NCI-H524 treated with DMSO at 0.1 percent for 48 hours (cell line): Measurements from ENCODE around the gene TTLL7.
"Not testable (repeated sequence)": the region's sequence is repeated elsewhere in the genome, so short reads cannot be mapped to it uniquely, and the experiment has no call there.

Experiments
- DNase-seq: peaks from one replicate; lab custom pipeline; 2025; lab: John Stamatoyannopoulos, UW

TTLL7 gene

GRCh38 chr1:83932281-83932680 lies 66.7 kb downstream of the TTLL7 start:
- DNase-seq, result no peak

DNA sequence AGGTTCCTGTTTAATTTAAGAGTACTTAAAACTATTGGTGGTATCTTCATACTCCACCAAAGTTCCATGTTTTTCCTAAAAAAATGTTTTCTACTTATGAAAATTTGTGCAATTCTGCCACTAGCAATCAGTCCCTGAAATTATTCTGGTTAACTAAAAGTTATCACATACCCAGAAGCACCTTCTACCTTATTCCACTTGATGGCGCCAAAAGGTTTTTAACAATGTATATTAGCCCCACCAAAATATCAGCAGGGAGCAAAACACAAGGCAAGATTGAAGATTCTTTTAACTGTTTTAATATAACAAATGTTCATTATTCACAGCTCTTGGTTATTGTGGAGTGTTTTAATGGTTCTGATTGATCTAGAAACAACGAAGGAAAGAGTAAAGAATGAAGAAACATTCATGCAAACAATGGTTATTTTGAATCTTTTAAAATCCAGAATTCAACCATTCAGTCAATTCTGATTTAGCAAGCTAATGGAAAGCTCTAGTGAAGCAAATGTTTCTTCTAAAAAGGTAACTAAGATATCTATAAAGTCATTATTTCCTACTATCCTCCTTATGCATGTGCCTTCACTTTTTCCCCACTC lies 67.2 kb downstream of the TTLL7 start:
- no peak for DNase-seq

GRCh38 chr1:83929184-83929583 lies 69.7 kb downstream of the TTLL7 start:
- DNase-seq, result no peak

DNA sequence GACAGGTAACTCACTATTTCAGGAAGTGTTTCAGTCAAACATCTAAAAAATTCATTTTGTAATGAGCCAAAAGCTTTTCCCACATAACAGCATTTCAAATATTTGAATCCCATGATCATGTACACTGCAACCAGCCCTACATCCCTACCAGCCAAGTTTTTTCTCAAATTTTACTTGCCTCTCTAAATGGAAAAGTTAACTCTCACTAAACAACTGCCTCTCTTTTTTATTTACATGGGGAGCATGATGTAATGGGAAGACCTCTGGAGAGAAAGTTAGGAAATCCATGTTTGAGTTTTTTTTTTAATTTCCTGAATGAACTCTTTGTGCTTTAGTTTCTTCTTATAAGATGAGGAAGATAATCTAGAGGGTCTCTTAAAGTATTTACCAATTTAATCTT lies 70.5 kb downstream of the TTLL7 start:
- DNase-seq, result no peak

- no peak for DNase-seq
These were observed 71.2 kb downstream of the TTLL7 start for GRCh38 chr1:83927701-83928100.

- no peak for DNase-seq
These were observed 71.9 kb downstream of the TTLL7 start for GRCh38 chr1:83927061-83927460.

GRCh38 chr1:83923553-83923952 lies 75.4 kb downstream of the TTLL7 start:
- no peak for DNase-seq

GRCh38 chr1:83922431-83922830 lies 76.5 kb downstream of the TTLL7 start:
- DNase-seq, result no peak

- no peak for DNase-seq
These were observed 78.6 kb downstream of the TTLL7 start for GRCh38 chr1:83920320-83920719.

- DNase-seq, result no peak
These were observed 79.1 kb downstream of the TTLL7 start for GRCh38 chr1:83919872-83920271.

DNA sequence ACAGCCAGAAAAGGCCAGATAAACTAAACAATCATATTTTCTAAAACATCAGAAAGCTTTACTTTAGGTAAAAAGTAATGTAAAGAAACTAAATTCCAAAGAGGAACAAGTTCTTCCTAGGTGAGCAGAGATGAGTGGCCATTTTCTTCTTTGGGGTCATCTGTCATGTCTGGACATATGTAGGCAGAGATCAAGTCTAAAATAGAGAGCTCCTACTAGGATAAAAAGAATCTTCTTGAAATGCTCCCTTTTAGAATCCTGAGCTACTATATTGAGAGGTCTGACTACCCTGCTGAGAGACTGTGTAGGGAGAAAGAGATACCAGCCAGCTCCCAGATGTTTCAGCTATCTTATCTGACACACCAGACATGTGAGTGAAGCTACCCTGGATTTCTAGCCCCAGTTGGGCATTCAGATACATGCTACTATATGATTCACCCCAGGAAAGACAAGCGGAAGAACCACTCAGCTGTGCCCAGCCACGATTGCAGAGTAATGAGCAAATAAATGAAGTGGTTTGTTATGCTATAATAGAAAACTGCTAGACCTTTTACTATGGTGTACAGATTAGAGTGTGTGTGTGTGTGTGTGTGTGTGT lies 80.1 kb downstream of the TTLL7 start:
- no peak for DNase-seq

DNA sequence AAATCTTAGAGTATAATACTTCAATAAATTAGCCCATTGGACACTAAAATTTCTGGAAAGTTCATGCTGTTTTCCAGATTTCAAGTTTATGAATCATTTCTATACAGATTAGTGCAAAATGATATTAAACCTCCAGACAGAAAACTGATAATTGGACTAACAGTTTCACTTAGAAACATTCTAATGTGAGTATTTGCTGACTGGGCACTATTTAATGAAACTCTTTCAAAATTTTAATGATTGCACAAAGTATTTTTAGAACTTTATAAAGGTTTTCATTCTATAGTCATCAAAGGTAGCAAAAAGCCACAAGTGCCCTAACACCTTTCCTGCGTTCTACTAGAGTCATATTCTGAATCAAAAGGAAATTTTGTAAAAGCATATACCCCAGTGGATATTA lies 81.0 kb downstream of the TTLL7 start:
- DNase-seq, result no peak

GRCh38 chr1:83916094-83916493 lies 82.8 kb downstream of the TTLL7 start:
- not testable (repeated sequence) for DNase-seq

- no peak for DNase-seq
These were observed 86.1 kb downstream of the TTLL7 start for GRCh38 chr1:83912876-83913275.

DNA sequence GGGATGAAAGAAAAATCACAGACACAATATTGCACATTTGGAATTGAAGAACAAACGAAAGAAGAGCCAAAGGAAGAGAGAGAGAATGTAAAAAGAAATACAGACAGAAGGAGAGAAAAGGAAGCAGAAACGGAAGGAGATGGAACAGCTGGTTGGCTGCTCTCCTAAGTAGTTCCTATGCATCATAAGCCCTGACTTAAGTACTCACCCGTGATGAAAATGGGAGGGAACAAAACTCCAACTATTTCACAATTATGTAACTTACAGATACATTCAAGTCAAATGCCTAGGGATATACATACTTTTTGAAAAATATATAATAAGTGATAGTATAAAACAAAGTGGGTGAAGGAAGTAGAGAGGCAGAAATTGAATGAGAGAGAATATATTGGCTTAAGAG lies 88.5 kb downstream of the TTLL7 start:
- DNase-seq, result peak; percentile 45

DNA sequence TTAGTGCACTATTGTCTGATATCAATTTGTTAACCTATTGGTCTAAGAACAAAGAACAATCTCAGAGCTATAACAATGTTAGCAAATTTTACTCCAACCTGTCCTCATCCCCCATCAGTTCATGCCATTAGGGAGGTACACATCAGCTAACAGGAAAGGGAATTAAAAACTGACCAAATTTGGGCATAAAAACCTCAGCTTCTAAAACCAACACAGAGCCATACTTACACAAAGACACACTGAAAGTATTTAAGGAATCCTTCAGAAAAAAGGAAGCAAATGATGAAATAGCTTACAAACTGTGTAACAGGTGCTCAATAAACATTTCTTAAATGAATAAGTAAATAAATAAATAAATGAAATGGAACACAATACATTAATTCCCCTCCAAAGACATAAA lies 89.2 kb downstream of the TTLL7 start:
- DNase-seq, result no peak

- no peak for DNase-seq
These were observed 93.5 kb downstream of the TTLL7 start for GRCh38 chr1:83905315-83905907.

DNA sequence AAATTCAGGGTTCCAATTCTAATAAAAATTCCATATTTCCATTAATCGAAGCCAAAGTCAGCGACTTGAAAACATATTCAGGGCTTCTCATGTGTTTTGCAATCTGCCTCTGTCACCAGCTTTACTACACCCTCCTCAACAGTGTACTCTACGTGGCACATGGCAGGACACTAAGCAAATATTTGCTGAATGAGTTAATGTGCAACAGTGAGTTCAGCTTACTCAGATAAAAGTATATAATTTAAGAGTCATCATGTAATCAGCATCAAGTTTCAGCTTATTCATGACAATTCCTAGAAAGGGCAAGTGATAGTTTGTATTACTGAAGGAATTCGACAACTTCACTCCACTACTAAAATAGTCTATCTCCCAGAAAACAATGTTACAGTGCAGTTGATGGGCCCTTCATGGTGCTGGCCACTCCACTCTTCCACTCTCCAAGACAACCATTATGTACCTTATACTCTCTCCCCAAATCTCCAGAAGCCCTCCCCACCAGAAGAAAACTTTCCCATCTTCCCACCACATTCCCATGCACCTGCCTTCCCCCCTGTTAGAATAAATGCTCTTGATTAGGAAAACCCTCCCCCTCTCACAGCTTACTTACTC lies 97.3 kb downstream of the TTLL7 start:
- DNase-seq, result no peak

DNA sequence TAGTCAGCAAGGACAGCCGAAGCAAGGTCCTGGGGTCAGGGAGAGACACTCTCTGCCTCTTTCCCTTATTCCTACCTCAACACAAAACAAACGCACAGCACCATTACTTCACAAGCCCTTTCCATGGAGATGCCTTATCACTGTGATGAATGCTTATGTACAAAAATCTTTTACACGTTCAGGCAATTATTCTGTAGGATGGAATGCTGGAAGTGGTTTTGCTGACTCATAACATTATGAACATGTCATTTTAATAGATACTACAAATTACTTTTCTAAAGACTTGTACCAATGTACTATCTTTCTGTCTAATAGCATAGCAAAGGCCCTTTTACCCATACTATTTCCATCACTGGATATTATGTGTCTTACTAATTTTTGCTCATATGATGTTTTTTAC lies 98.4 kb downstream of the TTLL7 start:
- DNase-seq, result no peak

DNA sequence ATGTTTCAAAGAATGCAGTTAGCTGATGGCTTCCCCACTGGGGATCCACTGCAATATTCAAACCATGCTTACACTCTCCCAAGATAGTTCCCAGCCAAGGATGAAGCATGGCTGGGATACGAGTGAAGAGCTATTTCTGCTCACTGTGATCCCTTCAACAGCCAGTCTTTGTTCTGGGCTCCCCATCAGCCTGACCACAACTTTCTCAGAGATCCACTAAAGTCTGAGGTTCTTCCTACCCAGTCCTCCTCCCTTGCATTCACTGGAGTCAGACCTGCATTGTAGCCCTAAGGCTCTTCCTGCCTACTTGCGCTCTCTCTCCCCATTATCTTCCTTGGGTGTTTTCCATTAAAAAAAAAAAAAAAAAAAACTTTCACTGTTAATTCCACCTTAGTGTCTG lies 101.4 kb downstream of the TTLL7 start:
- no peak for DNase-seq

- DNase-seq, result no peak
These were observed 102.6 kb downstream of the TTLL7 start for GRCh38 chr1:83896299-83896698.

GRCh38 chr1:83889707-83890106 lies 109.2 kb downstream of the TTLL7 start:
- DNase-seq, result no peak

DNA sequence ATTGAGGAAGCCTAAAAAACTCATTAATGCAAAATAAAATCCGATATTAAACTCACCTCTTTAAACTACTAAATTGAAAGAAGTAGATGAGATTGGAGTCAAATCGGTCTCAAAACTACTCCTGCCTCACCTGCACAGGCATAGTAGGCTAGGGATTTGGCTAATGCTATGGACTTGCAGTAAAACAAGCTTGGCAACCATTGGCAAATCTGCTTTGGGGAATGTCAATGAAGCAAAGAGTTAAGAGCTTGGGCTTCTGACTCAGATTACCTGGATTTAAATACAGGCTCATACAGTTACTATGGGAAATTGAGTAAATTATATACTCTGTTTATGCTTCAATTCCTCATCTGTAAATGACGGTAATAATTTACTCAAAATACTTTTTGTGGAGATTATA lies 111.4 kb downstream of the TTLL7 start:
- DNase-seq, result no peak

GRCh38 chr1:83883979-83884378 lies 115.0 kb downstream of the TTLL7 start:
- no peak for DNase-seq
